GM06990 (cell line): ENCODE data around the gene FOXE1.

Experiments
- DNase-seq: peaks from one replicate; pipeline ENCODE4 v3.0.0-alpha.2; 2011; ENCODE audit not compliant: insufficient read length; ENCODE audit errors: extremely low read depth
- H3K27me3 ChIP-seq: replicated peaks from 2 replicates; pipeline ENCODE4 v1.6.0; 2011; ENCODE audit warnings: low read length; ENCODE audit not compliant: control insufficient read depth, insufficient read depth
- H3K36me3 ChIP-seq: 2 replicates; pipeline ENCODE4 v1.5.1; 2011; ENCODE audit warnings: low read length; ENCODE audit not compliant: control insufficient read depth, insufficient read depth
- H3K4me3 ChIP-seq: replicated peaks from 2 replicates; pipeline ENCODE4 v1.5.1; 2011; ENCODE audit warnings: low read depth, mild to moderate bottlenecking, control low read depth, low read length
- TF ChIP-seq, protein P1 (sequence below): IDR thresholded peaks from 2 replicates; pipeline ENCODE4 v1.5.1; 2011; ENCODE audit warnings: low read length, control low read depth, mild to moderate bottlenecking, inconsistent platforms; ENCODE audit not compliant: insufficient read depth, poor library complexity, severe bottlenecking

Gene FOXE1

DNA sequence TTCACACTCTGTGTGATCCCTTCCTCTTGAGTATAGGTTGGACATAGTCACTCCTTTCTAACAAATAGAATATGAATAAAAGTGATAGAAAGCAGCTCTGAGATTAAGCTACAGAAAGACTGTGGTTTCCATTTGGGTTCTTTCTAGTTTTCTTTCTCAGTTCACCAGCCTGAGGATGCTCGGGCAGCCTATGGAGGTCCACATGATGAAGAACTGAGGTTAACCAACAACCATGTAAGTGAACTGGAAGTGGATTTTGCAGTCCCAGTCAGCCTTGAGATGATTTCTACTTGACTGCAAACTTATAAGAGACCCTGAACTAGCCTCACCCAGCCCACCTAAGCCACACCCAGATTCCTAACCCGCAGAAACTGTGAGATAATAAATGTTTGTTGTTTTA, 10.1 kb upstream of the FOXE1 start:
- TF ChIP-seq, protein P1, sequence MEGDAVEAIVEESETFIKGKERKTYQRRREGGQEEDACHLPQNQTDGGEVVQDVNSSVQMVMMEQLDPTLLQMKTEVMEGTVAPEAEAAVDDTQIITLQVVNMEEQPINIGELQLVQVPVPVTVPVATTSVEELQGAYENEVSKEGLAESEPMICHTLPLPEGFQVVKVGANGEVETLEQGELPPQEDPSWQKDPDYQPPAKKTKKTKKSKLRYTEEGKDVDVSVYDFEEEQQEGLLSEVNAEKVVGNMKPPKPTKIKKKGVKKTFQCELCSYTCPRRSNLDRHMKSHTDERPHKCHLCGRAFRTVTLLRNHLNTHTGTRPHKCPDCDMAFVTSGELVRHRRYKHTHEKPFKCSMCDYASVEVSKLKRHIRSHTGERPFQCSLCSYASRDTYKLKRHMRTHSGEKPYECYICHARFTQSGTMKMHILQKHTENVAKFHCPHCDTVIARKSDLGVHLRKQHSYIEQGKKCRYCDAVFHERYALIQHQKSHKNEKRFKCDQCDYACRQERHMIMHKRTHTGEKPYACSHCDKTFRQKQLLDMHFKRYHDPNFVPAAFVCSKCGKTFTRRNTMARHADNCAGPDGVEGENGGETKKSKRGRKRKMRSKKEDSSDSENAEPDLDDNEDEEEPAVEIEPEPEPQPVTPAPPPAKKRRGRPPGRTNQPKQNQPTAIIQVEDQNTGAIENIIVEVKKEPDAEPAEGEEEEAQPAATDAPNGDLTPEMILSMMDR, result no peak
- DNase-seq, result no peak
- H3K4me3 ChIP-seq, result no peak overlapping the region
- peaks cover 6% of the 10 kb centered on the region for H3K27me3 ChIP-seq
- no peaks in the 10 kb centered on the region for H3K36me3 ChIP-seq

DNA sequence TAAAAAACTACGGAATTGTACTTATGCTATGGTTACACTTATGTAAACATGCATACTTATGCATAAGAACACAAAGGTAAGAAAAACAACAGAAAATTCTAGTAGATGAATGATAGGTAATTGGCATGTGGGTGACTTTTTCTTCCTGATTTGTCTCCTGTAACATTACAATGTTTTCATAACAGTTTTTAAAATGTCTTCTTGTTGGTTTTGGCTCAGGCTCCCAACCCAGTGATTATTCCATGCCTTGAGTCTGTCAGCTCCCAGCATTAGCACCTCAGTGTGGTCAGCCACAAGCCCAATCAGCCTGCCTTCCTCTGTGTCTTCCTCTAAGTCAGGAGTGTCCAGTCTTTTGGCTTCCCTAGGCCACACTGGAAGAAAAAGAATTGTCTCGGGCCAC, 7.9 kb upstream of the FOXE1 start:
- DNase-seq, result no peak

DNA sequence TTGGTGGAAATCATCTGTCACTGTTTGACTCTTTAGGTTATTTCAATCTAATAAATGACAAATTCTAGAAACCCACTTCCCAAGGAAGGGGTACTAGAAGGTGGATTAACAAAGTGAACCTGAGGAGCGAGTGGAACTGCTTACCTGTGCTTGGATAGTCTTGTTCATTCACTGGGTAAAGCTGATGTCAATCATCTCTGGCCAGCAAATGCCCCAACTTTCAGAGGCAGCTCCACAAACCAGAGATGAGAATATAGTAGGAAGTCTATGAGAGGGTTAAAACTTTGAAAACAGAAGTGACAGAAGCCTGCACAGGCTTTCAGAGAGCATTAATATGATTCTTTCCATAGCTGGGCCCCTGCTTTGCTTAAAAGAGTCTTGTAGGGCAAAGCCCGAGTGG, 7.3 kb upstream of the FOXE1 start:
- no peak for DNase-seq
- Histone ChIP-seq H3K27me3 (peaks cover 6% of the 10 kb centered on the region), H3K36me3 (no peaks in the 10 kb centered on the region), H3K4me3 (no peak overlapping the region)
- TF ChIP-seq, protein P1, result no peak

More for the DNA sequence above, 7.9 kb upstream of the FOXE1 start:
- Histone ChIP-seq H3K4me3 (no peak overlapping the region), H3K27me3 (peaks cover 6% of the 10 kb centered on the region), H3K36me3 (no peaks in the 10 kb centered on the region)
- TF ChIP-seq, protein P1, result no peak

DNA sequence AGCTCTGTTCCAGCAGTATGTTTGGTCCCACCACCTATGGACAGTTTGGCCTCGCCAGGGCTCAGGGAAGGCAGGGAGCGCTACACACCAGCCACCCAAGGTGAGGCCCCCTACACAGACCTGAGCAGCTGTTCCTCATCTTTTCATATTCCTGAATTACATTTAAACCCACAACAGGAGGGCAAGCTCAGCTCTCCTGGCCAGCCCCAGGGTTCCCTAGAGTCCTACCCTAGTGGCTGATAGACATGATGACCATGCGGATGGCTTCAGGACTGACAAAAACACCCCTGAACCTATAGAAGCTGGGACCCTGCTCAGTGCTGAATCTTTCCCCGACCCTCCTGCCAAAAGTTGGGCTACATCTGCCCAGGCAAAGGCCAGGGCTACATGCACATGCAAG, 6.7 kb upstream of the FOXE1 start:
- no peak for DNase-seq
- H3K27me3 ChIP-seq, result peaks cover 6% of the 10 kb centered on the region
- no peaks in the 10 kb centered on the region for H3K36me3 ChIP-seq
- H3K4me3 ChIP-seq, result no peak overlapping the region
- TF ChIP-seq, protein P1, result no peak

DNA sequence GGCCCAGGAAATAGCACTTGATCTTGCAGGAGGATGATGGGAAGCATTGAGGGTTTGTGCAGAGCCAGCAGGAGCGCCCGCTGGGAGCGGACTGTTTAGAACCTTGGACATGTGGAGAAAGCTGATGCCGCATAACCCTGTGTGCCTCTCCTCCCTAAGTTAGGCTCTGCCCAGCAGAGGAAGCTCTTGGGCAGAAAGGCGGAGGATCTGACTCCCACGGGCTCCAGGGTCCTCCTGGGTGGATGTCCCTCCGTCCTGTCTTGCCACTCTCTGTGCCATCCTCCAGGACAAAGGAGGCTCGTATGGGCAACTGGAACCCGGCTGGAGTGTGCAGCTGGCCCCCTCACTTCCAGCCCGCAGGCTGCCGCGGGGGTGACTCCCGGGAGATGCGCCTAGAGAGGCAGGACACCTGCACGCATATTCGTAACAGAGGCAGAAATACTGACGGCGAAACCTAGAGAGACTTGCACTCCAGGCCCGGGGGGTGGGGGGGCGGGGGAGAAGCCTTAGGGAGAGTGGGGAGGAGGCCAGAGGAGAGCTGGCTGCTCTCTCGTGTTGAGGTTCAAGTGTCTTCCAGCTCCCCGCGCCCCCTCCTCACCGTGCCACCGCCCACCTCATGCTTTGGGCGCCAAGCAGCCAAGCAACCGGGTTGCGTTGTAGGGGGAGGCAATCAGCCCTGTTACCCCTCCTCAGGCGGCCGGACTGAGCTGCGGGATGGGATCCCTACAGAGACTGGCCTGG, 5.4 kb upstream of the FOXE1 start:
- TF ChIP-seq, protein P1, result no peak
- Histone ChIP-seq H3K27me3 (peaks cover 8% of the 10 kb centered on the region), H3K36me3 (no peaks in the 10 kb centered on the region), H3K4me3 (no peak overlapping the region)
- DNase-seq, result no peak

DNA sequence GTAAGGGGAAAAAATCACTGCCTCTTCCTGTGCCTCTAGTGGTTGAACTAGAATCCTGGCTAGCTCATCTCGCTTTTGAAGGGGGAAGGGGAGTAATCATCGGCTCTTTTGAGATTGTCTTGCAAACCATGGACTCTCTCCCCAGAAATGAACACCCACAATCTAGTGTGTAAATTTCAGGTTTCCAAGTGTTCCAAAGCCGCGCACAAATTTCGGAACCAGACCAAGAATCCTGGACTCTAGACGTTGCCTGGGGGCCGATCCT, 4.9 kb upstream of the FOXE1 start:
- Histone ChIP-seq H3K4me3 (no peak overlapping the region), H3K27me3 (peaks cover 8% of the 10 kb centered on the region), H3K36me3 (no peaks in the 10 kb centered on the region)
- no peak for DNase-seq
- TF ChIP-seq, protein P1, result no peak
